Measurements from ENCODE around the gene GPR84. TPM values are rescaled to one million over a fixed set of nuclear protein-coding genes. Genes with fewer than 3 reads are reported as not detected.
"Not testable (repeated sequence)": the region's sequence is repeated elsewhere in the genome, so short reads cannot be mapped to it uniquely, and the experiment has no call there.

GPR84 gene
- polyA plus RNA-seq, 1 donor, result 0.15 TPM

DNA sequence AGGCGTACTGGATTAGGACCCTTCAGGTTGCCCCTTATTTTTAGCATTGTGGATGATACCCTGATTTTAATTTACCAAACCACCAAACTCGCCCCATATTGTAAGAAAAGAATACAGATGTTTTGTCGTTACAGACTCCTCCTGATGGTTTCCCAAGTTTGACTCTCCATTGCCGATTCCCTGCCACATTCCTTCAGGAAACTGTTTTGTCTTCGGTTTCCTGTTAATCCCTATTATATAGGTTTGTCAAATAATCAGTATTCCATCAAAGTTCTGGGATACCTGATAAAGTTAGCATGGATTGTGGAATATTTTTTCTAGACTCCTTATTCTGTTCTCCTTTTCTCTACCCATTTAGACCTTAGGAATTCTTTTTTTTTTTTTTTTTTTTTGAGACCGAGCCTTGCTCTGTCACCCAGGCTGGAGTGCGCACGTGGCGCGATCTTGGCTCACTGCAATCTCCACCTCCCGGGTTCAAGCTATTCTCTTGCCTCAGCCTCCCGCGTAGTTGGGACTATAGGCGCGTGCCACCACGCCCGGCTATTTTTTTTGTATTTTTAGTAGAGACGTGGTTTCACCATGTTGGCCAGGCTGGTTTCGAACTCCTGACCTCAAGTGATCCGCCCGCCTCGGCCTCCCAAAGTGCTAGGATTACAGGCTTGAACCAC, 38.7 kb downstream of the GPR84 start:
- not testable (repeated sequence) for DNase-seq

DNA sequence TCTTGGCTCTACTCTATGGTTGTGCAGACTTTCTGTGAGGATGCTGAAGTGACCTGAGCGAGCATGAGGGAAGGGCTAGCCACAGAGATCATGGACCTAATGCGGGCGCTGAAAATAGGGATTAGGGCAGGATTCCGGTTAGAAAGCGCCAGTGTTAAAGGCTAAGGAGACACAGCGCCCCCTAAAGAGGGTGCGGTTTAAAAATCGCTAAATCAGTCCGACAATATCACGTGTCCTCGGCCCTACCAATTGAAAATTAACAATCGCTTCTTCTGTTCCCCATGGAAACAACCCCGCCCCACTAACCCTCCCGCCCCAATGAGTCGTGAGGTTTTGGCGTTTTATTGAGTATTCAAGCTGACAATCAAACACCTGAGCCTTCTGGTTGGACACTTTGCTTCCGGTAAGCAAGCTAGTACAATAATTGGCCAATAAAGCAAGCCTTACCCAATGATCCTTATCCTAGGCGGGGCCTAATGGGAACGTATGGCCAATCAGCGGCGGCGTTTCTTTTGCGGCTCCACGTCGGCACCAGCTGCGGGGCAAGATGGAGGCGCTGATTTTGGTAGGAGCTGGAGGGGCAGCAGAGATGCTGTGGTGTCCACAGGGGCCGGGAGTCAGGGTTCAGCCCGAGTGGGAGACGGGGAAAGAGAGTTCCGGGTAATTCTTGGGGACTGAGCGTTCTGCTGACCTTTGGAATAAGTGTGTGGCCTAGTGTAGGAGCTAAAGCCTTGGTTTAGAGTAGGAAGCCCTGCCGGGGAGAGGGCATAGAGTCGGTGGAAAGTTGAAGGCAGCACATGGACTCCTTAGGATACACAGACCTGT, 39.5 kb downstream of the GPR84 start, which contains the start of gene COPZ1:
TSS of gene COPZ1 (plus strand) at position 515 of the 825 bp plus-strand sequence. CDS start at position 548, 33 bp downstream.
- peak; percentile 99 for DNase-seq

GRCh38 chr12:54321363-54321762, 42.9 kb downstream of the GPR84 start:
- no peak for DNase-seq

Other genes with a start within 250 kb of the GPR84 start
- gene SMUG1, start 175.5 kb downstream of the GPR84 start, polyA plus RNA-seq (ENCODE audit: insufficient read length), result 35.4 TPM
- 169 TPM for gene CBX5, start 84.4 kb downstream of the GPR84 start, polyA plus RNA-seq (ENCODE audit: insufficient read length)
- 4,010 TPM for gene HNRNPA1, start 83.8 kb downstream of the GPR84 start, polyA plus RNA-seq (ENCODE audit: insufficient read length)
- gene NFE2, start 63.5 kb downstream of the GPR84 start, polyA plus RNA-seq (ENCODE audit: insufficient read length), result 1.5 TPM
- 225 TPM for gene COPZ1, start 39.4 kb downstream of the GPR84 start, polyA plus RNA-seq (ENCODE audit: insufficient read length)
- 10.8 TPM for gene ZNF385A, start 20.2 kb upstream of the GPR84 start, polyA plus RNA-seq (ENCODE audit: insufficient read length)
- gene ITGA5, start 54.8 kb upstream of the GPR84 start, polyA plus RNA-seq (ENCODE audit: insufficient read length), result 39.1 TPM
- gene GTSF1, start 109.1 kb upstream of the GPR84 start, polyA plus RNA-seq (ENCODE audit: insufficient read length), result not detected
- 4.7 TPM for gene NCKAP1L, start 133.3 kb upstream of the GPR84 start, polyA plus RNA-seq (ENCODE audit: insufficient read length)
- 11.4 TPM for gene PDE1B, start 185.1 kb upstream of the GPR84 start, polyA plus RNA-seq (ENCODE audit: insufficient read length)
- gene PPP1R1A, start 224.2 kb upstream of the GPR84 start, polyA plus RNA-seq (ENCODE audit: insufficient read length), result 52.6 TPM

All from left kidney (tissue), 2 donors.